ENCODE data around the gene CHRFAM7A.
"Not testable (repeated sequence)": the region's sequence is repeated elsewhere in the genome, so short reads cannot be mapped to it uniquely, and the experiment has no call there.

Gene CHRFAM7A

DNA sequence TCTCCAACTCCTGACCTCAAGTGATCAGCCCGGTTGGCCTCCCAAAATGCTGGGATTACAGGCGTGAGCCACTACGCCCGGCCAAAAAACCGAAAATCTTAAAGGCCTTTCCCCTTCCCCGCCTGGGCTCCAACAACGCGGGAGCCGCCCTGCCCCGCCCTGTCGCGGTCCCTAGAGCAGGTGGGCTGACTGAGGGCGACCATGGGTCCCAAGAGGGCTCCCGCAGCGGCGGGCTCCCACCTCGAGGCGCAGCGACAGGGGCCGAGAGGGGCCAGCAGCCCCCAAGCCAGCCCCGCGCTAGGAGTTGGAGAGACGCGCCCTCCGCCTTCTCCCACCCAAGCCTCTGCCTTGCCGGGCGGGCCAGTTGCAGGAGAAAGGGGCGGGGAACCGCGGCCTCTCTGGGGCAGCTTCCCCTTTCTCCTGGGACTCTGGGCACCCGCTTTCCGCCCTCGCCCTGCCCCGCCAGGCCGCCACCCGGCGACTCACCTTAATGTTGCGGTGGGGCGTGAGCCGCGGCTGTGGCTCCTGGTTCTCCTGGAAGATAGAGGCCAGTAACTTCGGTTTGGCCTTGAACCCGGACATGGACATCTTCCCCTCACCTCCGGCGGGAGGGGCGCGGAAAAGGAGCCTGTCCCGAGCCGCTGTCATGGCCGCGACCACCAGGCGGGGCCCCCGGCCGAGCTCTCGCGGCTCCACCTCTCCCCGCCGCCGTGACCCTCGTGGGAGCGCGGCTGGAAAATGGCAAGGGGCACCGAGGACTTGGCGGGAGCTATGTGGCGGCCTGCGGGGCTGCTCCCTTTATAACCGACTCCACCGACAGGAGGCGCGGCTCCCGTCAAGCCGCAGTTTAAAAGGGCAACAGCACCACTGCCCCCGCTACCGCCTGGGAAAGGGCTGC, at the start of gene CHRFAM7A:
TSS of gene CHRFAM7A (minus strand) at position 775 of the 898 bp plus-strand sequence. CDS start 10,189 bp downstream, outside the sequence.
- DNase-seq, result not testable (repeated sequence)

DNA sequence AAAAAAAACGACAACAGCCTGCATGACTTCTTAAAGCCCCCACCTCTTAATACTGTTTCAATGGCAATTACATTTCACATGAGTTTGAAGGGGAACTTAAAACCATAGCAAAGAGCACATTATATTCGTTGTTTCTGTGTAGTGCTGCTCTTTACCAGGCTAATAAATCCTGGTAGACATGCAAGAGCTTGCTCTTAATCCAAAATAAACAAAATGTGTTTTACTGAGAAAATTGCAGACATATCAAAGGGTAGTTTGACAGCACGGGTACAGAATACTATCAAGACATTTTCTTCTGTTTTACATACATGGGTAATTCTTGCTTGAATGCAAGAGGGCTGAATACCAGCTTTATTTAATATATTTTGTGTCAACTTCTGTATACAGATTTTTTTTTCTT, 45.0 kb upstream of the CHRFAM7A start:
- DNase-seq, result not testable (repeated sequence)

DNA sequence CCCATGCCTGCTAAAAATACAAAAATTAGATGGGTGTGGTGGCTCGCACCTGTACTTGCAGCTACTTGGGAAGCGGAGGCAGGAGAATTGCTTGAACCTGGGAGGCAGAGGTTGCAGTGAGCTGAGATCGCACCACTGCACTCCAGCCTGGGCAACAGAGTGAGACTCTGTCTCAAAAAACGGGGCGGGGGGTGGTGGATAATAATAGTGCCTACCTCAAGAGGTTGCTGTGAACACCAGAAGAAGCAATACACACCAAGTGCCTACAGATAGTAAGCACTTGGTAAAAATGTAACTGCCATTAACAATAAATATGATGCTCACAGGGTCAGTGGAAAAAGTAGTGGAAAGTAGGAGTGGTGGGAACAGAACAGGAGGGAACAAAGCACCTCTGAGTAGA, 42.5 kb upstream of the CHRFAM7A start:
- DNase-seq, result not testable (repeated sequence)

DNA sequence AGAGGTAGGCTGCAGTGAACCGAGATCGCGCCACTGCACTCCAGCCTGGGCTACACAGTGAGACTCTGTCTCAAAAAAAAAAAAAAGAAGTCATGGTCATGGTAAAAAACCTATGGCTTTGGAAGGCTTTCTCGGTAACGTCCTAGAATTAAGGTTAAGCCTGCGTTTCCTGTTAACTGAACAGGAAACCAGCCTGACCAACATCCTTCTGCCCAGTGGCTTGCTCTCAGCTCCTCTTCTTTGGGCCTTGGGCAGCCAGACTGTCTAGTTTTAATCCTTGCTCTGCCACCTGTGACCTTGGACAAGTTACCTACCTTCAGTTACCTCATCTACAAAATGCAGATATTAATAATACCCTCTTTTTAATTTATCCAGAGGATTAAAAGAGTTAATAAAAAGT, 27.4 kb upstream of the CHRFAM7A start:
- DNase-seq, result not testable (repeated sequence)

DNA sequence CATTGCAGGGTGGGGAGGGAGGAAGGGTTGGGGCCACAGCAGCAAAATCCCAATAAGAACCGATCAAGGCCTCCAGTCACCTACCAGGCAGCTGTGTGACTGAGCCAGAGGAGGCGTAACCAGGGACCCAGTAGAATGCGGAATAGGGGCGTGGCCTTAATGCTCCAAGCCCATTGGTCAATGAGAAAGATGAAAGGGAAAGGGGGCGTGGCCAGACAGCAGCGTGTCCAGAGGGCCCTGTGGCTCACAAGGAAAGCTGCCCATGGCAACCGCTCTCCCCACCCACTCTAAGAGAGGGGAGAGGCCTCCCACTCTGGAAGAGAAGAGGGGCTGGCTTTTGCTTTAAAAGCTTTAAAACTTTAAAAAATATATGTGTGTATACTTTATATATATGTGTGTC, 20.8 kb upstream of the CHRFAM7A start, which contains the start of gene GOLGA8R:
TSS of gene GOLGA8R (minus strand) at position 101 of the 400 bp plus-strand sequence. CDS start at position 3, 98 bp downstream.
- DNase-seq, result not testable (repeated sequence)

DNA sequence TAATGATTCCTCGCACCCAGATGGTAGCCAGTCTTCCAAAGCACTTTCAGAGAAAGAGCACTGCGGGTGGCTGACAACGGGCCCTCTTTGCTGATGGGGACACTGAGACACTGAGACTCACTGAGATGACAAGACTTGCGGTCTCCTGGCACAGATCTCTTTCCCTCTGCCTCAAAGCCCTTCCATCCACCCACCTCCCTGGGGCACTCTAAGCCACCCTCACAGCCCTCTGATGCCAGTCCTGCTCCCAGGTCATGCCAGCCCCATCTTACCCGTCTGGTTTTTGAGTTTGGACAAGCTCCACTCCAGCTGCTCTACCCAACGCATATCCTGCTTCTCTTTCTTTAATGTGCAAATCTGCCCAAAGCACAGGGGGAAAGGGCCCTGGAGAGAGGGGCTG, 14.3 kb upstream of the CHRFAM7A start:
- DNase-seq, result not testable (repeated sequence)

DNA sequence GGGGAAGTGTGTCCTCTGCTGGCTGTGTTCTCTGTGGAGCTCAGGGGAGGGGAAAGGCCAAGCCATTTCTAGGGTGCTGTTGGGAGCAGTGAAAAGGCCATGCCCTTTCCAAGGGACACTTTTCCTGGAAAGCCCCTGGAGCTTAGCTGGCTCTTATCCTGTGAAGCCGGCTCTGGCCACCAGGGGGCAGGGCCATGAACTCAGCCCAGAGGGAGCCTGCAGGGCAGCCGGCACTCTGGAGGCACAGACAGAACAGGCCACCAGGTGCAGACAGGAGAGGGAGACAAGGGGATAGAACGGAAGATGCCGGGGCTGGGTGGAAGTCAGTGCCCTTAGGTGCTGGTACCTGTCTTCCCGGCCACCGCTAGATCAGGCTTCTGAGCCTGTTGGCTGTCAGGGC, 5.6 kb upstream of the CHRFAM7A start:
- not testable (repeated sequence) for DNase-seq

DNA sequence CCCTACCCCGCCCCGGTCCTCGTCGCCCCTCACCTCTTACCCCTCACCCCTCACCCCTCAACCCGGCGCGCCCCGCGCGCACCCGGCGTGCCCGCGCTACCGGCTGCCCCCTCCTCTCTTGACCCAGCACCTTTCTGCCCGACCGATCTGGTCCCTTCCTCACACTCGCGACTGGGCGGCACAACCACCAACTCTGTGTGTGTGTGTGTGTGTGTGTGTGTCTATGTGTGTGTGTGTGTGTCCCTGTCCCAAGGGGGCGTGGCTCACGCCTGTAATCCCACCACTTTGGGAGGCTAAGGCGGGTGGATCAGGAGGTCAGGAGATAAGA, 288 bp upstream of the CHRFAM7A start:
- DNase-seq, result not testable (repeated sequence)

DNA sequence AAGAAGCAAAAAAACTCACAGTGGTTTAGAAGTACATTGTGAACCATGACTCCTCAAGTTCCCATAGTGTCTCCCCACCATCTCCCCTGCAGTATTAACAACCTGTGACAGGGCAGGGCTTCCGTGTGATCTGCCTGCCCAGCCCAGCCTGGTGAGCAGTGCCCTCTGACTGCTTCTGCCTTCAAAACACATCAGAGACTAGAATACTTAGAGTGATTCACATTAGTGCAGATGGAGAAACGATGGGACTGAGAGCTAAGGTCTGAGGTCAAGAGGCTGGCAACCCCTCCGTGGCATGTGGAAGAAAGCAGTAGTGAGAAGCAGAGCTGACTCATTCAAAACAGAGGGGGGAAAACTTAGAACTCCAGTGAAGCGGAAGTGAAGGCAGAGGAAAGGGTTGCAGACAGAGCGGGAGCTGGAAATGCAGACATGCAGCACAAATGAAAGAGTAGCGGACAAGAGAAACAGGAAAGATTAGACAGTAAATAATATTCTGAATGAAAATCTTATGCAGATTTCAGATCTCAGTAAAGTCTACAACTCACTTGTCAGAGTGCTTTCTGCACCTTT, 6.9 kb downstream of the CHRFAM7A start:
- not testable (repeated sequence) for DNase-seq

DNA sequence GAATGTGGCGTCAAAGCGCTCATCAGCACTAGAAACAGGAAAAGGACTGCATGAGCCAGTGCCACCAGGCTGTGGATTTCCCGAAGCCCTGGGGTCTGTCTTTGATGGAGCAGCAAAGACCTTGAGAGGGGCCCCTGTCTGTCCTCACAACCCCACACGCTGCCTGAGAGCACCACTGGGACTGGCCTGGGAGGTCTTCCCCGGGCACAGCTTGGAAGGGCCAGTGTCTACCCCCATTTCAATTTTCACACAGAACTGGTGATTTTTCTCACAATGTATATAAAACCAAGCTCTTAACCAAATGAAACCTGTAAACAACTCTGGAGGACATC, 16.3 kb downstream of the CHRFAM7A start:
- DNase-seq, result not testable (repeated sequence)

DNA sequence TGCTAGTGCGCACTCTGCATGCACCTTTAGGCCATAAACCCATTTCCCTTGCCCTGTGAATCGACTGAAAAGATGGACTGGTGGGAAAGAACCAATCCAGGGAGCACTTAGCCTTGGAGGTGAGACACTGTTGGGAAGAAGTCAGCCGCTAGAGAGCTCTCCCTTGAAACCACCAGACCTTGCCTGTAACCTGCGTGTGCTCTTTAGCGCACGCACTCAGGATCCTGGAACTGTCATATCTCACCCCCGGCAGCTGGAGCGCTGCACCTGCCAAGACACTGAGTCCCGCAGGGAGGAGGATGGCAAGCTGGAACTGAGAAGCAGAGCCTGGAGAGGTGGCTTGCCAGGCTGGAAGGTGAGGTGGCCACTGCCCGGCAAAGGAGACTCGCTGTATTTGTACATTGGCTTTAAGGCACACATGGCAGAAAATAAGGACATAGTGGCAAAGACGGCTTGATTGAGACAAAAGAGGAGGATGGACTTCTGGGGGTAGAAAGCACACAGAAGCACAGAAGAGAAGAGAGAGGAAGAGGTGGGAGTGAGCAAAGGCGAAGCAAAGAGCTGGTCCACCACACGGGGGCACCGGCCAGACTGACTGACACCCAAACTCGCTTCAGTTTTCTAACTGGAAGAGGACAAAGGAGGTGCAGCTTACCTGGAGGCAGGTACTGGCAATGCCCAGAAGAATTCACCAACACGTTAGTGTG, 16.8 kb downstream of the CHRFAM7A start:
- not testable (repeated sequence) for DNase-seq

DNA sequence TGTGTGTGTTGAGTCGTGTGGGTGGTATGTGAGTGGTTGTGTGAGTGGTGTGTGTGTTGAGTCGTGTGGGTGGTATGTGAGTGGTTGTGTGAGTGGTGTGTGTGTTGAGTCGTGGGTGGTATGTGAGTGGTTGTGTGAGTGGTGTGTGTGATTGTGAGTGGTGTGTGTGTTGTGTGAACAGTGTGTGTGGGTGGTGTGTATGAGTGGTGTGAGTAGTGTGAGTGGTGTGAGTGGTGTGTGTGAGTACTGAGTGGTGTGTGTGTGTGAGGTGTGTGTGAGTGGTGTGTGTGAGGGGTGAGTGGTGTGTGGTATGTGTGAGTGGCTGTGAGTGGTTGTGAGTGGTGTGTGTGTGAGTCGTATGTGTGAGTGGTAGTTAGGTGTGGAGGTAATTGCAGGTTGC, 17.5 kb downstream of the CHRFAM7A start:
- DNase-seq, result not testable (repeated sequence)

DNA sequence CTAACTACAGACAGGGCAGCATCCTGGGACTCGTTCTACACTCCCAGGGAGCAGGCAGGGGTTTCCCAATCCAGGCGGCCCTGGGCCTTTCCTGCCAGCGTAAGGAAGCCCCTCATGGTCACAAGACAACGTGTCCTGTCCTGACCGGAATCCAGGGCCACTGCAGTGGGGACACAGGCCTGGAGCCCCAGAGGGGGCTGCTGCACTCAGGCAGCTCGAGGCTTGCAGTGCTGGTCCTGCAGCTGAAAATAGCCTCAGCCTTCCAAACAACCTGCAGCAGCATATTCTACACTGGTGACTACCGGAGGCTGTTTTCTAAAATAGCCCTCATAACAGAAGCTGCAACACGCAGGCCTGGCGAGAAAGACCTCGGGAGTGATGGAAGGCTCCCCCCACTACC, 18.5 kb downstream of the CHRFAM7A start:
- DNase-seq, result not testable (repeated sequence)

DNA sequence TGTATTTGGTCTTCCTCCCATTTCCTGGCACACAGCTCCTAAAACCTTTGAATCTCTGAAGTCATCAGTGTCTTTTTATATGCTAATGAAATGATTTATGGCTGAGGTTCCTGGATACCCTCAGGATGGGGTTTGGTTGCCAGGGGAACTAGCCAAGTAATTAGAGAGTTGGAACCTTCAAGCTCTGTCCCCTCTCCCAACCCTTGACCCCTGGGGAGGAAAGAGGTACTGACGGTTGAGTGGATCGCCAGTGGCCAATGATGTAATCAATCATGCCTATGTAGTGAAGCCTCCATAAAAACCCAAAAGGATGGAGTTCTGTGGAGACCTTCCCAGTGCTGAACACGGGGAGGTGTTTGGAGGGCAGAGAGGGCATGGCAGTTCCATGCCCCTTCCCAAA, 25.1 kb downstream of the CHRFAM7A start:
- not testable (repeated sequence) for DNase-seq

DNA sequence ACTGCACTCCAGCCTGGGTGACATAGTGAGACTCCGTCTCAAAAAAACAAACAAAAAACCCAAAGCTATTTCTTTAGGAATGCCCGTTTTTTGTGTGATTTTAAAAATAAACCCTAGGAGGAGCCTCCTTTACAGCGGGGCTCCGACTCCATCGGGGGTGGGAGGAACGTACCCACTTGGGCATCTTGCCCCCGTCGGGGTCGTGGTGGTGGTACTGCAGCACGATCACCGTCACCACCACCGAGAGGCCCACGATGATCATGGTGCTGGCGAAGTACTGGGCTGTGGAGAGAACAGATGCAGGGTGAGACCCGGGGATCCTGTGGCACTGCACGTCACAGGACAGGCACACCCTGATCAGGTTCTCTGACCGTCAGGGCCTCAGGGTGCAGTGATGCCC, 26.1 kb downstream of the CHRFAM7A start:
- not testable (repeated sequence) for DNase-seq

DNA sequence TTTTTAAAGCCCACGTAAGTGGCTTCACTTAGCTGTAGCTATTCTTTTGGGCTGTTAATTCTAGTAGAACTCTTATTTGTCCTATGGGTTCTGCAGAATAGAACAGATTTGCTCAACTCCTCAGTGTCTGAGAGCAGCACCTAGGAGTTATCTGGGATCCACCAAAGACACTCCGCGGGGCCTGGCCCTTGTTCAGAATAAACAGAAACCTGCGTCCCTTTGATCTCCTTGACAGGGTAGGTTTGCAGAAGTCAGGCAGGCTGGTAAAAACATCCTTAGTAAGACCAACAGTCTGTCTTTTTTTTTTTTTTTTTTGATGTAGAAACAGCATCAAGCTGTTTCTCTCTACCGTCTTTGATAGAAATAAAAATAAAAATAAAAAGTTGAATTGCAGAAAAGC, 31.9 kb downstream of the CHRFAM7A start:
- DNase-seq, result not testable (repeated sequence)

DNA sequence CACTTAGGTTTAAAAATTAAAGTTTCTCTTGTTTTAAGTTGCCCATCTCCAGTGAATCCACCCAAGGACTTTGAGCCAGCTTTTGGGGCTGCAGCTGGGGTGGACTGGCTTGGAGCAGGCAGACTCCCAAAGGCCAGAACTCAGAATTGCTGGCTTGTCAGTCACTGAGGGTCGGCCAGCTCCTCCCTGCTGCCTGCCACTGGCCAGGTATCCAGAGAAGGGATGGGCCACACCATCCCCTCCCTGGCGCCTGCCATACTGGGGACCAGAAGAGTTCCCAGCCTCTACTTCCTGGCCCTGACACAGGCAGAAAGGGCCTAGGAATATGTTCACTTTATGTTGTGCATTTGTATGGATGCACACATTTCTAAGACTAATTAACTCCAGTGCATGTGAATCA, 32.4 kb downstream of the CHRFAM7A start:
- not testable (repeated sequence) for DNase-seq

DNA sequence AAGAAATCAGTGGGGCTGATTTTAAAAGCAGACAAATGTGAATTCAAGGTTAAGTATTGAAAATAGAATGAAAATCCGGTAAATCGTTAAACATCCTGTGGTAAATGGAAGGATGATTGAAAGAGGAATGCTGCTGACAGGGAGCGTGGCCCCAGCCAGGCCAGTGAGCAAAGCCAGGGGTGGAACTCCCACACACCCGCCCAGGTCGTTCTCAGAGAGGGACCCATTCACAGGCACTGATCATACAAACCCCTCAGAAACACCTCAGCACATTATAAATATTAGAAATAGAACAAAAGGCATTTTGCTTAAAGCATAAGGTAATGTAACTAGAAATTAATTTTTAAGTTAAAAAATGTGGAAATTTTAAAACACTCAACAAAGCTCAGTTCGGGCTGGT, 38.3 kb downstream of the CHRFAM7A start:
- DNase-seq, result not testable (repeated sequence)

DNA sequence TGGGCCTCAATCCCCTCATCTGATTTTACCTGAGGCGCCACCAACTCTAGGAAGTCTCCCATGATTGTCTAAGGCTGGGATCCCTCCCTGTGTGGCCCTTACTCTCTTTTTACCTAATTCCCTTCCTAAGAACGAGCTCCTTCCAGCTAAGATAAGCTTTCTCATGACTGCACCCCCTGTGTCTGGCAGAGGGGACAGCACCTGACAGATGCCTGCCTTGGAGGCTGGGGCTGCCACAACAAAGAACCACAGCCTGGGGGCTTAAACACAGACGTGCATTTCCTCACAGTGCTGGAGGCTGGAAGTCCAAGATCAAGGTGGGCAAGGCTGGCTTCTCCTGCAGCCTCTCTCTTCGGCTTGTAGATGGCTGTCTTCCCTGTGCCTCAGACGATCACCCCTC, 43.5 kb downstream of the CHRFAM7A start:
- DNase-seq, result not testable (repeated sequence)

DNA sequence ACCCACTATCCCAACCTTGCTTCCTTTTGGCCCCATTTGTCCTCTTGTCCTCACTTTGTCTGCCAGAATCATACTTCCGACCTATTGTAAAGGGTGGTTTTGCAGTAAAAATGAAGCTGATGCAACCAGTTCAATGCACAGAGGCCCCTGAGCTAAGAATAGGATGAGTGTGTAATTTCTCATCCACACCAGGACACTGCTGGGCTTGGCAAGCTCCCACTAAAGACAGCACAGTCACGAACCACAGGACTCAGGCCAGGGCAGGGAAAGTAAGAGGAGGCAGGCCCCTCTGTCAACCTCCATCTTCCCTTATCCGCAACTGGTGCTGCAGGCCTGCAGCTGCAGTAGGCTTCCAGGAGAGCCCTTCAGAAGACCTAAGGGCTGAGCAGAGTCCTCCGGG, 56.8 kb downstream of the CHRFAM7A start:
- not testable (repeated sequence) for DNase-seq

DNA sequence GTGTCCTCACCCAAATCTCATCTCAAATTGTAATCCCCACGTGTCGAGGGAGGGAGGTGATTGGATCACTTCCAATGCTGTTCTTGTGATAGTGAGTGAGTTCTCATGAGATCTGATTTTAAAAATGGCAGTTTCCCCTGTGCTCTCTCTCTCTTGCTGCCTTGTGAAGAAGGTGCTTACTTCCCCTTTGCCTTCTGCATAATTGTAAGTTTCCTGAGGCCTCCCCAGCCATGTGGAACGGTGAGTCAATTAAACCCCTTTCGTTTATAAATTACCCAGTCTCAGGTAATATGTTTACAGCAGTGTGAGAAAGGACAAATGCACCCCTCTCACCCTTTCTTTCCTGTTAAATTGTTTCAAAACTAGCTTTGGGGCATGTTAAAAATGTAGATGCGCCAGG, 59.2 kb downstream of the CHRFAM7A start:
- DNase-seq, result not testable (repeated sequence)

DNA sequence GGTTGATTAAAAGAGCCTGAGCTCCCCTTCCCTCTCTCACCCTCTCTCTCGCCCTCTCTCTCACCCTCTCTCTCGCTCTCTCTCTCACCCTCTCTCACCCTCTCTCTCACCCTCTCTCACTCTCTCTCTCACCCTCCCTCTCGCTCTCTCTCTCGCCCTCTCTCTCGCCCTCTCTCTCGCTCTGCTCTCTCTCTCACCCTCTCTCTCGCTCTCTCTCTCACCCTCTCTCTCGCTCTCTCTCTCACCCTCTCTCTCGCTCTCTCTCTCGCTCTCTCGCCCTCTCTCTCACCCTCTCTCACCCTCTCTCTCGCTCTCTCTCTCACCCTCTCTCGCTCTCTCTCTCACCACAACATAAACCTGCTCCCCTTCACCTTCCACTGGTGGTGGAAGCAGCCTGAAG, 67.2 kb downstream of the CHRFAM7A start:
- DNase-seq, result not testable (repeated sequence)

DNA sequence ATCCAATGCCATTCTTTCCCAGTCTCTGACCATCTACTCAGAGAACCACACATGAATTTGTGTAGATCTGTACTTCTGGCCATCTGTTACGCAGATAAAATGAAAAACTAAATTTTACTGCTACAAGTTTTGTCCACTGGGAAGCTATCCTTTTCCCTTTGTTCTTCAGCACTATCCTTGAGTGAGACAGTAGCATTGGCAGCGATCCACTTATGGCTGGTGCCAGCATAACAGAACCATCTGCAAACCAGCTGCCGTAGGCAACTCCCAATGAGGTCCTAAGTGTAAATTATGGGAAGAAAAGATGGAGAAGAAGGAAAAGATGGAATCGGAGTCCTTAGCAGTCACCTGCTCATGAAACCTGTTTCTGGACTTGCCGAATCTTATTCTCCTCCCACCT, 72.3 kb downstream of the CHRFAM7A start:
- not testable (repeated sequence) for DNase-seq

DNA sequence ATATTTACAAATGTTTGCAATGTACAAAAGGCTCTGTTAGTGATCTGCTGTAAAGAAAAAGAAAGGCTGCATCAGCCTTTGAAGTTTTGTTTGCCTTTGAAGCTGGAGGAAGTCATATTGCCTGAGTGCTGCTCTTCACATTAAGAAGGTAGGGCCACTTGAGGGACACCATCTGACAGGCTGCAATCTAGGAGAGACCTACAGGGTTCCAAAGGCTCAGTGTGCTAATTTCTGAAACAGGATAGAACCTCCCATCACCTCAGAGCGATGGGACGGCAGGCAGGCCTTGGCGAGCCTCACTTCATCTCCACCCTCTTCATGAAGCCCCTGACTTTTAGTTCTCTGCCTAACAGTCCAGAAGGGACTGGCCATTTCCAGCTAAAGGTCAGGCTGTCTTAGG, 77.6 kb downstream of the CHRFAM7A start:
- not testable (repeated sequence) for DNase-seq
